Activated T-cell treated with anti-CD3 and anti-CD28 coated beads, Interleukin-2, amount 50 U/mL, for 72 hours (primary cell): Measurements from ENCODE around the gene CCDC181. TPM values are rescaled to one million over a fixed set of nuclear protein-coding genes. Genes with fewer than 3 reads are reported as not detected.
"Not testable (repeated sequence)": the region's sequence is repeated elsewhere in the genome, so short reads cannot be mapped to it uniquely, and the experiment has no call there.

Source experiments
- ATAC-seq, 2 donors: fragments of 150-1000 bp; cut with Tn5 transposase; replicated peaks in 1 of 2; 2 replicates each; pipeline ENCODE4 v1.10.0; 2021; ENCODE audit warnings: moderate library complexity in 2 of 2, mild to moderate bottlenecking in 1 of 2
- DNase-seq, 2 donors: peaks; one replicate each; pipeline ENCODE4 v3.0.0; 2021 to 2022; ENCODE audit warnings: mixed read lengths in 1 of 2
- H3K27ac Mint-ChIP-seq: one replicate; pipeline ENCODE4 v1.8.0; 2022; ENCODE audit warnings: mild to moderate bottlenecking, moderate library complexity, mixed read lengths
- H3K27me3 Mint-ChIP-seq: one replicate; pipeline ENCODE4 v1.8.0; 2022; ENCODE audit warnings: low read depth, mixed read lengths
- H3K36me3 Mint-ChIP-seq, 2 donors: one replicate each; pipeline ENCODE4 v1.8.0; 2022; ENCODE audit warnings: mixed read lengths in 2 of 2, mild to moderate bottlenecking in 1 of 2; ENCODE audit not compliant: insufficient read depth in 2 of 2
- H3K4me1 Mint-ChIP-seq: one replicate; pipeline ENCODE4 v1.8.0; 2022; ENCODE audit warnings: low read depth, mixed read lengths
- H3K4me3 Mint-ChIP-seq, 2 donors: one replicate each; pipeline ENCODE4 v1.8.0; 2022; ENCODE audit warnings: mild to moderate bottlenecking in 2 of 2, mixed read lengths in 2 of 2, moderate library complexity in 2 of 2
- H3K9me3 Mint-ChIP-seq, 2 donors: one replicate each; pipeline ENCODE4 v1.8.0; 2022; ENCODE audit warnings: mixed read lengths in 2 of 2
- total RNA-seq, 2 donors: library from RNA; stranded (reverse); gene quantifications; one replicate each; pipeline ENCODE4 v1.2.3, GENCODE V29; 2022

Gene CCDC181
- total RNA-seq, 2 donors from 2014 or later = not detected

GRCh38 chr1:169456029-169456428, 28.8 kb upstream of the CCDC181 start:
- no peak for DNase-seq
- peaks cover 7 to 9% of the 10 kb centered on the region in 2 donors for H3K36me3 Mint-ChIP-seq
- no peak for ATAC-seq
- H3K27me3 Mint-ChIP-seq = peaks cover 41% of the 10 kb centered on the region
- peaks cover 3 to 8% of the 10 kb centered on the region in 2 donors for H3K9me3 Mint-ChIP-seq
- no peak overlapping the region for H3K4me3 Mint-ChIP-seq
- H3K27ac Mint-ChIP-seq = no peak overlapping the region
- peaks cover 14% of the 10 kb centered on the region for H3K4me1 Mint-ChIP-seq

GRCh38 chr1:169452921-169453320, 25.6 kb upstream of the CCDC181 start:
- Mint-ChIP-seq H3K27me3 (peaks cover 41% of the 10 kb centered on the region), H3K4me1 (no peaks in the 10 kb centered on the region), H3K36me3 (peaks cover 7 to 9% of the 10 kb centered on the region in 2 donors), H3K4me3 (no peak overlapping the region), H3K27ac (no peak overlapping the region), H3K9me3 (peaks cover 5 to 10% of the 10 kb centered on the region in 2 donors)
- DNase-seq (no peak), ATAC-seq (no peak)

GRCh38 chr1:169451218-169451824, 24.0 kb upstream of the CCDC181 start:
- Mint-ChIP-seq H3K27ac (no peak overlapping the region), H3K4me1 (no peaks in the 10 kb centered on the region), H3K27me3 (peaks cover 41% of the 10 kb centered on the region), H3K9me3 (peaks cover 2 to 5% of the 10 kb centered on the region in 2 donors), H3K4me3 (no peak overlapping the region), H3K36me3 (peaks cover 0 to 2% of the 10 kb centered on the region in 2 donors)
- no peak for DNase-seq
- ATAC-seq = no peak

- Mint-ChIP-seq H3K9me3 (peaks cover 2% of the 10 kb centered on the region in 2 donors), H3K27ac (no peak overlapping the region), H3K4me3 (no peak overlapping the region), H3K4me1 (no peaks in the 10 kb centered on the region), H3K27me3 (peaks cover 42% of the 10 kb centered on the region), H3K36me3 (peaks cover 0 to 4% of the 10 kb centered on the region in 2 donors)
- no peak for ATAC-seq
- no peak for DNase-seq
Measured at GRCh38 chr1:169443923-169444322, 16.6 kb upstream of the CCDC181 start.

- H3K27ac Mint-ChIP-seq = no peak overlapping the region
- no peak overlapping the region for H3K4me3 Mint-ChIP-seq
- no peaks in the 10 kb centered on the region for H3K36me3 Mint-ChIP-seq
- DNase-seq = no peak
- peaks cover 75% of the 10 kb centered on the region for H3K27me3 Mint-ChIP-seq
- peaks cover 7% of the 10 kb centered on the region for H3K4me1 Mint-ChIP-seq
- H3K9me3 Mint-ChIP-seq = peaks cover 2 to 7% of the 10 kb centered on the region in 2 donors
- no peak for ATAC-seq
Measured at GRCh38 chr1:169426174-169426705, 1.0 kb downstream of the CCDC181 start.

GRCh38 chr1:169421309-169421708, 6.0 kb downstream of the CCDC181 start:
- DNase-seq = no peak
- Mint-ChIP-seq H3K9me3 (no peaks in the 10 kb centered on the region), H3K4me3 (no peak overlapping the region), H3K27ac (no peak overlapping the region), H3K4me1 (no peaks in the 10 kb centered on the region), H3K27me3 (peaks cover 42% of the 10 kb centered on the region), H3K36me3 (no peaks in the 10 kb centered on the region)
- ATAC-seq = no peak

GRCh38 chr1:169414952-169415351, 12.3 kb downstream of the CCDC181 start:
- peaks cover 8 to 11% of the 10 kb centered on the region in 2 donors for H3K9me3 Mint-ChIP-seq
- H3K27me3 Mint-ChIP-seq = peaks cover 5% of the 10 kb centered on the region
- no peak for ATAC-seq
- no peaks in the 10 kb centered on the region for H3K4me1 Mint-ChIP-seq
- peaks cover 2 to 3% of the 10 kb centered on the region in 2 donors for H3K36me3 Mint-ChIP-seq
- DNase-seq = no peak
- no peak overlapping the region for H3K27ac Mint-ChIP-seq
- H3K4me3 Mint-ChIP-seq = no peak overlapping the region

GRCh38 chr1:169408340-169408739, 18.9 kb downstream of the CCDC181 start:
- H3K27me3 Mint-ChIP-seq, H3K4me1 Mint-ChIP-seq, H3K4me3 Mint-ChIP-seq, ATAC-seq, H3K27ac Mint-ChIP-seq, DNase-seq: not testable (repeated sequence)
- Mint-ChIP-seq H3K9me3 (peaks cover 17 to 31% of the 10 kb centered on the region in 2 donors), H3K36me3 (peaks cover 15 to 20% of the 10 kb centered on the region in 2 donors)

GRCh38 chr1:169402578-169402977, 24.7 kb downstream of the CCDC181 start:
- Mint-ChIP-seq H3K9me3 (peaks cover 16 to 32% of the 10 kb centered on the region in 2 donors), H3K36me3 (peaks cover 21 to 22% of the 10 kb centered on the region in 2 donors)
- not testable (repeated sequence) for DNase-seq, H3K27me3 Mint-ChIP-seq, H3K4me3 Mint-ChIP-seq, H3K4me1 Mint-ChIP-seq, H3K27ac Mint-ChIP-seq, ATAC-seq

GRCh38 chr1:169395955-169396354, 31.3 kb downstream of the CCDC181 start:
- peaks cover 6% of the 10 kb centered on the region in 2 donors for H3K36me3 Mint-ChIP-seq
- H3K27ac Mint-ChIP-seq = no peak overlapping the region
- H3K4me1 Mint-ChIP-seq = no peaks in the 10 kb centered on the region
- no peak for DNase-seq
- H3K4me3 Mint-ChIP-seq = no peak overlapping the region
- ATAC-seq = no peak
- H3K9me3 Mint-ChIP-seq = peaks cover 2 to 7% of the 10 kb centered on the region in 2 donors
- H3K27me3 Mint-ChIP-seq = no peaks in the 10 kb centered on the region

- no peak for ATAC-seq
- no peak for DNase-seq
- H3K27me3 Mint-ChIP-seq = no peaks in the 10 kb centered on the region
- H3K36me3 Mint-ChIP-seq = peaks cover 5 to 12% of the 10 kb centered on the region in 2 donors
- H3K4me3 Mint-ChIP-seq = no peak overlapping the region
- H3K4me1 Mint-ChIP-seq = peaks cover 12% of the 10 kb centered on the region
- H3K9me3 Mint-ChIP-seq = no peaks in the 10 kb centered on the region
- H3K27ac Mint-ChIP-seq = no peak overlapping the region
Measured at GRCh38 chr1:169392406-169392805, 34.9 kb downstream of the CCDC181 start.

- peak overlapping the region in 1 of 2 donors; percentile 4 for H3K4me3 Mint-ChIP-seq
- H3K36me3 Mint-ChIP-seq = peaks cover 5 to 9% of the 10 kb centered on the region in 2 donors
Measured at GRCh38 chr1:169390303-169390702, 37.0 kb downstream of the CCDC181 start.

GRCh38 chr1:169387399-169387798, 39.9 kb downstream of the CCDC181 start:
- no peak overlapping the region for H3K27ac Mint-ChIP-seq
- H3K4me1 Mint-ChIP-seq = peaks cover 12% of the 10 kb centered on the region
- DNase-seq (no peak), ATAC-seq (no peak)
- peaks cover 4 to 9% of the 10 kb centered on the region in 2 donors for H3K36me3 Mint-ChIP-seq
- no peaks in the 10 kb centered on the region for H3K27me3 Mint-ChIP-seq
- no peak overlapping the region for H3K4me3 Mint-ChIP-seq
- H3K9me3 Mint-ChIP-seq = no peaks in the 10 kb centered on the region

More at GRCh38 chr1:169390303-169390702, 37.0 kb downstream of the CCDC181 start:
- peaks cover 12% of the 10 kb centered on the region for H3K4me1 Mint-ChIP-seq
- ATAC-seq = peak; percentile 93 to 96
- H3K27me3 Mint-ChIP-seq = no peaks in the 10 kb centered on the region
- peak overlapping the region; percentile 45 for H3K27ac Mint-ChIP-seq
- no peak for DNase-seq
- no peaks in the 10 kb centered on the region for H3K9me3 Mint-ChIP-seq

- ATAC-seq = no peak
- no peaks in the 10 kb centered on the region for H3K27me3 Mint-ChIP-seq
- H3K27ac Mint-ChIP-seq = no peak overlapping the region
- H3K9me3 Mint-ChIP-seq = no peaks in the 10 kb centered on the region
- peaks cover 0 to 3% of the 10 kb centered on the region in 2 donors for H3K36me3 Mint-ChIP-seq
- H3K4me1 Mint-ChIP-seq = no peaks in the 10 kb centered on the region
- H3K4me3 Mint-ChIP-seq = no peak overlapping the region
- DNase-seq = no peak
Measured at GRCh38 chr1:169383449-169383848, 43.8 kb downstream of the CCDC181 start.
